Esophagus muscularis mucosa (tissue), 4 donors: ENCODE measurements around the gene PFKFB3.

Source experiments
- CTCF ChIP-seq, 3 experiments: fragments of 200-600 bp in 2 of 3; fragments of 450-650 bp in 1 of 3; sonication (generic) in 2 of 3; IDR thresholded peaks; one replicate each; pipeline ENCODE4 v1.5.1; 2017 to 2019; ENCODE audit warnings: antibody characterized with exemption in 3 of 3, mild to moderate bottlenecking in 2 of 3, moderate library complexity in 1 of 3
- EP300 ChIP-seq: sonication (generic); formaldehyde crosslinking; IDR thresholded peaks from one replicate; pipeline ENCODE4 v1.6.1; 2017; ENCODE audit warnings: antibody characterized with exemption
- POLR2A ChIP-seq: fragments of 450-650 bp; IDR thresholded peaks from one replicate; pipeline ENCODE4 v1.6.1; 2017; ENCODE audit warnings: antibody characterized with exemption, moderate library complexity, mild to moderate bottlenecking, low read depth
- POLR2AphosphoS5 ChIP-seq, 2 donors: sonication (generic); formaldehyde crosslinking; IDR thresholded peaks; one replicate each; pipeline ENCODE4 v1.6.1; 2017; ENCODE audit warnings: antibody characterized with exemption in 2 of 2

DNA sequence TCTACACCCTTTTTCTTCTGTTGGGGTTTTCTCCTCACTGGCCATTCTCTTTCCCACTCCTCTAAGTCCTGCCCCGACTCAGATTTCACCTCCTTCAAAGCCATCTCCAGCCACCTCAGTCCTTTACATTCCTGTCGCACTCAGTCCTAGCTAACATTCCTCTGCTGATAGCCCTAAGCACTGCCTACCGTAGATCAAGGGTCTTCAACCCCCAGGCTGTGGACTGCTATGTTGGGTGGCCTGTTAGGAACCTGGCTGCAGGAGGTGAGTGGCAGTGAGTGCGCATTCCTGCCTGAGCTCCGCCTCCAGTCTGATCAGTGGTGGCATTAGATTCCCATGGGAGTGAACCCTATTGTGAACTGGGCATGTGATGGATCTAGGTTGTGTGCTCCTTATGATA lies 11.2 kb downstream of the PFKFB3 start:
- TF ChIP-seq POLR2A (no peak), CTCF (IDR thresholded peaks at IDR 0.05) (no peak), EP300 (no peak), POLR2AphosphoS5 (IDR thresholded peaks at IDR 0.05) (no peak)
